HG03103 (cell line): ENCODE results near the gene PLB1.
"Not testable (repeated sequence)": the region's sequence is repeated elsewhere in the genome, so short reads cannot be mapped to it uniquely, and the experiment has no call there.

Experiments used
- ATAC-seq: cut with Tn5 transposase; IDR thresholded peaks from one replicate; pipeline ENCODE4 v1.9.1; 2021; ENCODE audit warnings: low read depth; ENCODE audit not compliant: unreplicated experiment

The PLB1 gene

DNA sequence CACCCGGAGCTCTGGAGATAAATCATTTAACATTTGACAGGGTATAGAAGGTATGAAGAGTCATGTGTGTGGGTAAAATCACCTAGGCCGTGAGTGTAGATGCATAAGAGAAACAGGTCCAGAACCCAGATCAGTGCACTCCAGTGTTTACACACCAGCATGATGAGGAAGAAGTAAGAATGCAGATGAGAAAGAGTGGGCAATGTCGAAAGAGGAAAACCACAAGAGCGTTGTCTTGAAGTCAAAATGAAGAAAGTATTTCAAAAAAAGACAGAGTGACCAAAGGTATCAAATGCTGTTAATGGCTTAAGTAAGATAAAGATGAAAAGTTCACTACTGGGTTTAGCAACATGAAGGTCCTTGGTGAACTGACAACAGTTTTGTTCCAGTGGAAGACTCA, 32.0 kb upstream of the PLB1 start:
- ATAC-seq: no peak

DNA sequence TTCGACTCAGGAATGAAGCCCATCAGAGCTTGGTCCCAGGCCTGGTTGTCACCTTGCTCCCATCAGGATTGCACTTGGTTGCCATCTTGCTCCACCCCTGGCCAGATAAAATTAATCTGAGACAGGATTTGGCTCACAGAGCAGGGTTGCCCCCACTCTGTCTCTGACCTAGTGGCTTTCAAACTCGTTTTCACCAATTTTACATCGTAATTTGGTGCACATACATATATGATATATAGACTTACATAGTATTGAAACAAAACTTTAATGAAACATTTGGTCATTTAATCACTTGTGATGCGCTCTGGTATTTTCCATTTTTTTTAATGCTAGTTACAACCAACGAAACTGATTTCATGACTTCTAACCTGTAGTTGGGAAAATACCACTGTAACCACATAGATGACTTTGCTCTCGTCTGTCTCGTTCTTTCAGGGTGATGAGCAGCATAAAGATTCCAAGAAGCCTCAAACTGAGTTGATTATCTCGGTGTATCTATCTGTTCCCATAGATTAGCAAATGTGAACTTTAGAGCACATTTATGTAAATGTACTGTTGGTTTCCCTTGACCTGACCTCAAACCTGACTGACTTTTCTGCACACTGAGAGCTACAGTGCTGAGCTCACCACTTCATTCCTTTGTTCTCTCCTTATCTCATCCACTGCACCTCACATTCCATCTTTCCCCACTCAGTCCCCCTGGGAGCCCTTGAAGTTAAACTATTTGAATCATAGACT, 30.5 kb upstream of the PLB1 start:
- ATAC-seq: no peak

DNA sequence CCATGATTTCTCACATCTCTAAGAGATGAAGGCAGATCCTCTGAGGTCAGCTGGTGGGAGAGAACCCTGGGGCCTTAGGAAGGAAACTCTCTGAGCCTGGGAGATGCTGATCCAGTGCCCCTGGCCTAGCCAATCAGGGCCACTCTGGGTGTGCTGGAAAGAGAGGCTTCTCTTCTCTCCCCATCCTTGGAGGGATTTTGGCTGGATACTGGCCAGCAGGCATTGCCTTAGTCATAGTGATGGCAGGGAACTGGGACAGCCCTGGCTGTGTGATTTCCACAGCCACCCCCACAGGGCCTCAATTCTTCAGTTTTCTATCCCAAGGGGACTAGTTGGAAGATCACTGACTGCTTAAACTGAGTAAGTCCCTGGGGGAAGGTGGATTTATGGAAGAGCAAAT, 26.6 kb upstream of the PLB1 start:
- ATAC-seq: no peak

DNA sequence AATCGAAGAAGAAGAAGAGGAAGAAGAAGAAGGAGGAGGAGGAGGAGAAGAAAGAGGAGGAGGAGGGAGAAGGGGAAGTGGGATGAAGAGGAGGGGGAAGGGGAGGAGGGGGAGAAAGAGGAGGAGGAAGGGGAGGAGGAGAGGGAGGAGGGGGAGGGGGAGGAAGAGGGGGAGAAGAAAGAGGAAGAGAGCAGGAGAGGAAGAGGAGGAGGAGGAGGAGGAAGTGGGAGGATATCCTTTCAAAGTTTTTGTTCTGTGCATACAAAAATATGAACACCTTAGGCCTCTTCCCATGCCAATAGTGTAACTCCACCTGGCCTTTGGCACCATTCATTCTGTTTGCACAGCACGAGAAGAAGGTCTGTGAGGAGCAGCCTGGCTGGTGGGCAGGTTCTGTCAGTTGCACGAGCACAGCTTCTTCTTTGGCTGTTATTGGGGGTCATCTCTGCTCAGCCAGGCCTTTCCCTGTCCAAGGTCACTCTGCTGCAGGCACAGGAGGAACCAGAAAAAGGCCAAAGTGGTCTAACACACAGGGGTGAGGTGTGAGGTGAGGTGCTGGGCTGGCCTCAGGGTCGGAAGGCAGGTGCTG, 25.8 kb upstream of the PLB1 start:
- ATAC-seq: no peak

DNA sequence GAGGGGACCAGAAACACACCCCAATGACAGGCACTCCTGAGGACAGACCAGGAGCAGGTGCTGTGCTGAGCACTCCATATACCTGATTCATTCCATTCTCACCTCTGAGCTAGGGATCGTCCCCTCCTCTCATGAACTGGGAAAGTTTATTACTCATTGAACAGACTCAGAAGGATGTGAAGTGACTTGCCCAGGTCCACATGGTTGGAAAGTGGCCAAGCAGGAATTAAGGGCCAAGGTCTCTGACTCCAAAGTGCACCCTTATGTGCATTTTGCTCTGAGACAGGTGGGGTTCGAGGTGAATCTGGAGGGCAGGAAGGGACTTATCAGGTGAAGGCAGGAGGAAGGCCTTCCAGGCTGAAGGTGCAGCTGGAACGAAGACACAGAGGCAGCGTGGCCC, 25.1 kb upstream of the PLB1 start:
- ATAC-seq: no peak

DNA sequence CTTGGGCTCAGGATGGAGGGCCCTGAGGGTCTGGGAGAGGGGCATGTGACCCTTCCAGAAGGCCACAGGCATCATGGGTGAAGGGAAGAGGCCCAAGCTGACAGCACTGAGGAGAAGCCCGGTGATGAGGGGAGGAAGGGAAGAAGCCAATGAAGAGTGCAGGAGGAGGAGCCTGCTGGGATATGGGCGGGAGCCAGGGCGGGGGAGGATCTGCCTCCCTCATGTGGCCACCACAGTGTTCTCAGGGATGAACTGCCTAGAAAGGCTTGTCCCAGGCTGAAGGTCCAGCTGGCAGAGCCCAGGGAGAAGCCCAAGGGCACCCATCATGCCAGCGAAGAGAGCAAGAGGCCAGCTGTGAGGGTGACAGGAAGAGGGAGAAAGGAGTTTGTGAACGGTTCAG, 24.6 kb upstream of the PLB1 start:
- ATAC-seq: no peak

DNA sequence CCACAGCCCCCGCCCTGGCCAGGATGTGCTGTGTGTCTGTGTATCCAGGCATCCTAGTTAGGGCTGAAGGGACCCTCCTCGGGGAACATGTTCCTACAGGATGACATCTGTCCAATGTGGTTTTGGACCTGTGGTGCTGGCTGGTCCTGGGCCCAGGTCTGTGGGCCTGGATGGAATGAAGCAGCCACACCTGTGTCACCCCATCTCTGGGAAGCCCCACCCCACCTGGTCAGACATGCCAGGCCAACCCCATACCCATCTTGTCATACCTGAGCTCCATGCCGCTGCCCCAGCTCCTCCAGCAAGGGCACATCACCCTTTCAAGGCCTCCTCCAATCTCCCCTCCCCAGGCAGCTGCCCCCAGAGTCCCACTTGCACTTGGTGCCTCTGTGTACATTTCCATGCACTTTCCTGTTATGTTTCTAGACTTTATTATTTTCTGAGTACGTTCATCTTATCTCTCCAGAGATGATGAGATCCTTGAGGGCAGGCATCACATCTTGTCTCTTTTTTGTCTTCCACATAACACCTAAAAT, 24.1 kb upstream of the PLB1 start:
- no peak for ATAC-seq

DNA sequence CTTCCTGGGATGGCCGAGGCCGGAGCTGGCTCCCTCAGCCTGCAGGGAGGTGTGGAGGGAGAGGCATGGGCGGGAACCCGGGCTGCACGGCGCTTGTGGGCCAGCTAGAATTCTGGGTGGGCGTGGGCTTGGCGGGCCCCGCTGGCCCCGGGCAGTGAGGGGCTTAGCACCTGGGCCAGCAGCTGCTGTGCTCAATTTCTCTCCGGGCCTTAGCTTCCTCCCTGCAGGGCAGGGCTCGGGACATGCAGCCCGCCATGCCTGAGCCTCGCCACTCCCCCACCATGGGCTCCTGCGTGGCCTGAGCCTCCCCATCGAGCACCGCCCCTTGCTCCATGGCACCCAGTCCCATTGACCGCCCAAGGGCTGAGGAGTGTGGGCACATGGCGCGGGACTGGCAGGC, 23.2 kb upstream of the PLB1 start:
- ATAC-seq: not testable (repeated sequence)

DNA sequence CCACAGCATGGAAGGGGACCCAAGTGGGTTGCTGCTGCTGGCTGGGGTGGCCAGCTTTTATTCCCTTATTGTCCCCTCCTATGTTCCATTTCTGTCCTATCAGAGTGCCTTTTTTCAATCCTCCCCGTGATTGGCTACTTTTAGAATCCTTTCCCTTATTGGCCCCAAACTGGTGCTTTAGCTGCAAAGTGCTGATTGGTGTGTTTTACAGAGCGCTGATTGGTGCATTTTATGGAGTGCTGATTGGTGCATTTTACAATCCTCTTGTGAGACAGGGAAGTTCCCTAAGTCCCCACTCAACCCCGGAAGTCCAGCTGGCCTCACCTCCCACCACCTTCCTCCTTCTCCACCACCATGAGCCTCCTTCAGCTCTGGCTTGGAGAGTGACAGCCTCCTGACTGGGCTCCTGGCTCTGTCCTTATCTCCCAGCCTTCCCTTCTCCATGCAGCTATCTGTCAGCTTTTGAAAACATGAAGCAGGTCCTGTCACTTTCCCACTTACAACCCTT, 20.7 kb upstream of the PLB1 start:
- ATAC-seq: no peak

DNA sequence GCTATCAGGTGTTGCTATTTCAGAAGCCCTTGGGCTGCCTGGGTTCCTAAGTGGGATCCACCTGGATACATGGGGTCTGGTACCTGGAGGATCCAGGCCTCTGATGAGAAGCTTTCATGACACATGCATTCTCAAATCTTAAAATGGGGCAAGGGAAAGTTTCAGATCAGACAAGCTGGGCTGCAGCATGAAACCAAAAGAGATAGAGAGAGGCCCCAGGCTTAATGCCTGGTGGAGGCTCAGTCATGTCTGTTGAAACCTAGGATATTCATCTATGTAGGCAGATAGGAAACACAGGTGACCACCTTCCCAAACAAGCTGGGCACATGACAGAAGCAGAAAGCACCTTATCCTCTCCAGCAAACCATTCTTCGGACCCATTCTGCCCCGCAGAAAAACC, 18.8 kb upstream of the PLB1 start:
- no peak for ATAC-seq

DNA sequence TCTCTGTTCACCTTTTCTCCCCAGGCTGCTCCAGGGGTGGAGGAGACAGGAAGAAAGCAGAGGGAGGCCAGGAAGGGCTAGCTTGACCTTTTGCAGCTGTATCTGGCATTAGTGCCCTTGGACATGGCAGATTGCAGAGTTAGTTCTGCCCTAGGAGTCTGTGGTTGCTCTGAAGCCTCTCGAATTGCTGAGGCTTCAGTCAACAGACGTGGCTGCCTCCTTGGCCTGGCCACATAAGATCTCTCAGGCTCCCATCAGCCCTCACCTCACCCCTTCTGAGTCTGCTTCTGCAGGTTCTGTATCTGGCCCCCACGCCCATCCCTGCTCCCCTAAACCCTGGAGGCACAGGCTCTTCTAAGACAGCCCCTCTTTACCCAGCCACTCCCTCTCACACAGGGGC, 18.2 kb upstream of the PLB1 start:
- no peak for ATAC-seq

DNA sequence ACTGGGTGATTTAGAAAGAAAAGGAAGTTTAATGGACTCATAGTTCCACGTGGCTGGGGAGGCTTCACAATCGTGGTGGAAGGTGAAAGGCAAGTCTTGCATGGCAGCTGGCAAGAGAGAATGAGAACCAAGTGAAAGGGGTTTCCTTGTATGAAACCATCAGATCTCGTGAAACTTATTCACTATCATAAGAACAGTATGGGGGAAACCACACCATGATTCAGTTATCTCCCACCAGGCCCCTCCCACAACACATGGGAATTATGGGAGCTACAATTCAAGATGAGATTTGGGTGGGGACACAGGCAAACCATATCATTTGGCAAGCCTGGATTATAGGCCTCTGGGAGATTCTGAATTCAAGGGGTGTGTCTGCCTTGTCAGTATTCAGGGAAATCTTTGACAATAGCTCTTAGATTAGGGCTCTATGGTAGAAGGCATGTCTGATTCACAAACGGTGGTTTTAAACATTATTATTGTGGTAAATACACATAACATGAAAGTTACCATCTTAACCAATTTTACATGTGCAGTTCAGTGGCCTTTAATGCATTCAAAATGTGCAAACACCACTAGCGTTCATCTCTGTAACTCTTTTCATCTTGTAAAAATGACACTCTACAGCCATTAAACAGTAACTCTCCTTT, 15.3 kb upstream of the PLB1 start:
- ATAC-seq: no peak

DNA sequence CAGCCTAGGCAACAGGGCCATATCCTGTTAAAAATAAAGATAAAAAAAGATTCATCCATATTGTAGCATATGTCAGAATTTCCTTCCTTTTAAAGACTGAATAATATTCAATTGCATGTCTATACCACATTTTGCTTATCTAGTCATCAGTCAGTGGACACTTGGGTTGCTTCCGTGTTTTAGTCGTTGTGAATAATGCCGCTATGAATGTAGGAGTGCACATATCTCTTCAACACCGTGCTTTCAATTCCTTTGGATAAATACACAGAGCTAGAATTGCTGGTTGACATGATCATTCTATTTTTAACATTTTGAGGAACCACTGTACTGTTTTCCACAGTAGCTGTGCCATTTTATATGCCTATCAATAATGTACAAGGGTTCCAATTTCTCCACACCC, 14.0 kb upstream of the PLB1 start:
- ATAC-seq: no peak

DNA sequence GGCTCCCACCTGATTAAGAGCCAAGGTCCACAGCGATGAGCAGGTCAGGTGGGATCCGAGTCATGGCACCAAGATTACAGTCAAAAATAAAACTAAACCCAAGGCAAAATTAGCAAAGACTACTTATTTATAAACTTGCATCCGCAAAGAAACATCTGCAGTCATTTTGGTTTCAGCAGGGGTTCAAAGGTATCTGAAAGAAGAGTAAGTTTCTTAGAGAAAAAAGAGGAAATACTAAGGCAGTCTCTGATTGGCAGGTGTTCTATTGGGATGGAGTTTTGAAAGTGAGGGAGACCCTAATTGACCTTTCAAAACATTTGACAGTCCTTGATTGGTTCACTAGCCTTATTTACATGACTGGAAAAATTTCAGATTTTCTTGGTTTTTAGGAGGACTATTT, 11.0 kb upstream of the PLB1 start:
- no peak for ATAC-seq

DNA sequence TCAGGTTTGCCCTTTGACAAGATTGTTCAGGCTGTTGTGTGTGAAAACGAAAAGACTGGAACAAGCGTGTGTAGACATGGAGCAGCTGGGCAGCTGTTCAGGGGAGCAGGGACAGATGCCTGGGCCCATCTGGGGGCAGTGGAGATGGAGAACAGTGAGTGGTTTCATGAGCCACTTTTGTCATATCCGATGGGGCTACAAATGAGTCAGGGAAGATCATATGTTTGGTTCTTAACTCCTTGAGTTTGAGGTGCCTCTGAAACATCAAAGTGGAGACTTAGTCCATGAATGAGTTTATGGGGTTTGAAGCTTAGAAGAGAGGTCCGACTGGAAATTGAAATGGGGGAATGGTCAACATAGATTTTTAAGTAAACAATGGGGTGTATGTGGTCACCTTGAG, 9.3 kb upstream of the PLB1 start:
- ATAC-seq: no peak

DNA sequence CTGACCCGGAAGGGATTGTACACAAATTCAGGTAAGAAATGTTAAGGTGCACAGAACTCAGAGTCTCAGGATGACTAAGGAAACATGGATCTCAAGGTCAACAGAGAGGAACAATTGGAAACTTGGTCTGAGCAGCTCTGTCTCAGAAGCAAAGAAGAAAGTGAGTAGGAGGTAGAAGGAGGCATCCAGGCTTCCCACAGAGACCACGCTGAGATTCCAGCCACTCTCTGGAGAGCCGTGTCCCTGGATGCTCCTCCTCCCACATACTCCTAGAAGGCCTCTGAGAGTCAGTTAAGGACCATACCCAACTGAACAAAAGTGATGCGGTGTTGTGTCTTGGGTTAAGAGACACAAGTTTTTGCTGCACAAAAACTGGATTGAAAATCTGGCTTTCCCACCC, 8.6 kb upstream of the PLB1 start:
- no peak for ATAC-seq

DNA sequence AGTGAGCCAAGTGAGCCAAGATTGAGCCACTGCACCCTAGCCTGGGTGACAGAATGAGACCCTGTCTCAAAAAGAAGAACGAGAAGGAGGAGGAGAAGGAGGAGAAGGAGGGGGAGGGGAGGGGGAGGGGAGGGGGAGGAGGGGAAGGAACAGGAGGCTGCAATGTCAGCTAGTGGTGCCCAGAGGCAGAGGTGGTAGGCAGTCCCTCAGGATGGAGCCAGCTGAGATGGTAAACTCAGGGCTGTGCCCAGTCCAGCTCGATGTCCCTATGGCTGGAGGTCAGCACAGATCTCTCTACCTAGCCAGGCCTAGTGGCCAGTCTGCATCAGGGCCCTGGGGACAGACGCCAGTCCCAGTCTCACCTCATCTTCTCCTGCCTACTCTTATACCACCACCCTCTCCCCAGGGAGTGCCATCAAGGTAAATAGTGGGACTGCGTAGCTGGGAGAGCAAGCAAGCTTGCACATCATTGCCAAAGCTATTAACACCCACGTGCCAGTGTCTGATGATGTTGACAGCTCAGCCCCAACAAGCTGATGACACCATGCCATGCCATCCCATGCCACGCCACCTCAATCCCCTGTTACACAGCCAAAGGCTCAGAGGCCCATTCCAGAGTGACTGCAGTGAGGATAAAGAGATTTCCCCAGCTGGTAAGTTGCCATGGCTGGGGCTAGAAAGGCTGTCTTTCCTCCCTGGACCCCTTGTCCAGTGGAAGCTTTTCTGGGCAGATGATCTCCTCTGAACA, 7.6 kb upstream of the PLB1 start:
- no peak for ATAC-seq

DNA sequence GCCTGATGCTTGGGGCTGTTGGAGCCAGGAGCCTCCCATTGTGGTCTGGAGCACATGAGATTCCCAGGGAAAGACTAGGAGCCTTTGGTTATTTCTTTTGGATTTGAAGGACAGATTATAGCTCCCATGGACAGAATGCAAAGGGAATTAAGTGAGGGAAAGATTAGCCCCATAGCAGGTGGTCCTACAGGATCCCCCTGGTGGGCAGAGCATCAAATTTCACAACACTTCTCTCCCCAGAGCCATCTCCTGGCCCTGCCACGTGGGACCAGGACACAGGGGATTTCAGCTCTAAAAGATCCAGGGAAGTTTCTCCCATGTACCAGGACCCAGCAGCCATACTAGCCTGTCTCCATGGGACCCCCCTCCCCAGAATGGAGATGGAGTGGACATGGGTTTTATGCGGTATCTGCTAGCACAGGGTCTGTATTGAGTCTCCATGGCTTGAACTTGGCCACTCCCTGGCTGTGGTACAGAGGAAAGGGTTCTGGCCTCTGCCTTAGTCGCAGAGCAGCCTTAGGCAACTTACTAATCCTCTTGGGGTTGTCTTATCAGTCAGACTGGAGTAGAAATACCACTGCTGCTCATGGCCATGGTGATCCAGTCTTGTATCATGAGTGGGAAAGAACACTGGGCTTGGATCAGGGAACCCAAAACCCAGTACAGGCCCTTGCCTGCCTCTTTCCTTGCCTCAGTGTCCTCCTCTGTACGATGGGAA, 6.8 kb upstream of the PLB1 start:
- ATAC-seq: no peak

DNA sequence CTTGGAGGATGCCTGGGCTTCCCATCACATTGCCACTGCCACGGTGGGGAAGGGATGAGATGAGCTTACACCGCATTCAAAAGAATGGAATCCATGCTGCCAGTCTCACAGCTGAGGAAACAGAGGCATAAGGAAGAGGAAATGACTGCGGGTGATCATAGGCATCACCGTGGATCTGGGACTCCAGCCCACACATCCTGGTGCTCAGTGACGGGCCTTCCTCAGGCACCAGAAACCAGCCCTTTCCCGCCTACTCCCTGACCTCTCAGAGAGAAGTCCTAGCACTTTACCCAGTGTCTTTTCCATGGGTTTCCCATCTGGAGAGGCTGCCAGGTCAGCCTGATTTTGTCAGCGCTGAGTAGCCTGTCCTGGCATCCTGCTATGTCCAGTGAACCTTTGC, 5.3 kb upstream of the PLB1 start:
- ATAC-seq: no peak

DNA sequence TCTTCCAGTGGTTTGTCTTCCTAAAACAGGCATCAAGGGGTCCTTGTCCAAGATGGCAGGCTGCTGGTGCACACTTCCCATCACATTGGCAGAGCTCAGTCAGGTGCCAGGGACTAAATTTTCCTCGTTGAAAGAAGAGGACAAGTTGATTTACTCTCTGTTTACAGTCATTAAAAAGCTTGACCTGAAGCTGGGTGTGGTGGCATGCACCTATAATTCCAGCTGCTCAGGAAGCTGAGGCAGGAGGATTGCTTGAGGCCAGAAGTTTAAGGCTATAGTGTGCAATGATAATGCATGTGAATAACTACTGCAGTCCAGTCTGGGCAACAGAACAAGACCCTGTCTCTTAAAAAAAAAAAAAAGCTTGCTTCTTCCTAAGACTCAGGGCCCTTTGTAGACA, 3.6 kb upstream of the PLB1 start:
- no peak for ATAC-seq
